OCI-LY3 (cell line): ENCODE results near the gene PTGR3.

ENCODE experiments used
- CTCF ChIP-seq: fragments of 200-600, 300-600 bp; sonication (generic); IDR thresholded peaks from 2 replicates; pipeline ENCODE4 v1.5.1; 2014; ENCODE audit warnings: antibody characterized with exemption, low read length, low read depth
- EZH2phosphoT487 ChIP-seq: fragments of 200-600 bp; shearing (Covaris generic); IDR thresholded peaks from 2 replicates; pipeline ENCODE4 v1.6.1; 2018; ENCODE audit warnings: antibody characterized with exemption, mixed run types, low read depth

GRCh38 chr18:75207310-75208154 lies 1.4 kb downstream of the PTGR3 start:
- TF ChIP-seq CTCF (no peak), EZH2phosphoT487 (no peak)
